ENCODE measurements around the gene ACO2. TPM values are rescaled to one million over a fixed set of nuclear protein-coding genes. Genes with fewer than 3 reads are reported as not detected.
"Not testable (repeated sequence)": the region's sequence is repeated elsewhere in the genome, so short reads cannot be mapped to it uniquely, and the experiment has no call there.

The ACO2 gene
- total RNA-seq, 2 experiments from 2014 or later, result 69.5 to 71.9 TPM

- DNase-seq (no peak), ATAC-seq (ENCODE audit: poor library complexity) (no peak)
- H3K27ac Mint-ChIP-seq, result peak overlapping the region; percentile 9
- TF ChIP-seq CTCF (IDR thresholded peaks at IDR 0.05), result no peak
- no peak overlapping the region for H3K4me3 Mint-ChIP-seq
- H3K9me3 Mint-ChIP-seq, result no peaks in the 10 kb centered on the region
- ChIA-PET POLR2A (interaction anchor here (0.6 to 2.9 kb wide), 2 partner anchors 10 to 325 kb away, joined by 3 to 11 read pairs; partner anchors contain the start of gene TOB2), CTCF (no interaction called here)
- peak overlapping the region in 1 of 2 donors; percentile 29 for H3K27ac ChIP-seq (ENCODE audit: low read depth in 1 of 2, low read length in 2 of 2)
- H3K27me3 Mint-ChIP-seq, result no peaks in the 10 kb centered on the region
- peaks cover 22% of the 10 kb centered on the region for H3K4me1 ChIP-seq (ENCODE audit: insufficient read depth, low read length)
- no peaks in the 10 kb centered on the region for H3K27me3 ChIP-seq (ENCODE audit: control insufficient read depth in 1 of 2, insufficient read depth in 2 of 2, low read length in 2 of 2)
- H3K4me1 Mint-ChIP-seq (ENCODE audit: low read depth), result no peaks in the 10 kb centered on the region
- intact Hi-C loops (cut with DNase I, micrococcal nuclease), result no loop called here
- H3K4me3 ChIP-seq (ENCODE audit: low read length), result no peak overlapping the region
- peaks cover 41% of the 10 kb centered on the region for H3K36me3 Mint-ChIP-seq (ENCODE audit: low read depth)
- peaks cover 56% of the 10 kb centered on the region for H3K36me3 ChIP-seq (ENCODE audit: insufficient read depth, low read length)
- no peaks in the 10 kb centered on the region for H3K9me3 ChIP-seq (ENCODE audit: control insufficient read depth in 1 of 2, insufficient read depth in 1 of 2, low read length in 2 of 2)
These were observed 33.4 kb upstream of the ACO2 start for GRCh38 chr22:41435560-41435959.

GRCh38 chr22:41436322-41437113, 32.4 kb upstream of the ACO2 start:
- Histone ChIP-seq H3K4me3 (ENCODE audit: low read length) (no peak overlapping the region), H3K36me3 (ENCODE audit: insufficient read depth, low read length) (peaks cover 49% of the 10 kb centered on the region), H3K27me3 (ENCODE audit: control insufficient read depth in 1 of 2, insufficient read depth in 2 of 2, low read length in 2 of 2) (no peaks in the 10 kb centered on the region), H3K9me3 (ENCODE audit: control insufficient read depth in 1 of 2, insufficient read depth in 1 of 2, low read length in 2 of 2) (no peaks in the 10 kb centered on the region), H3K4me1 (ENCODE audit: insufficient read depth, low read length) (peaks cover 22% of the 10 kb centered on the region), H3K27ac (ENCODE audit: low read depth in 1 of 2, low read length in 2 of 2) (no peak overlapping the region)
- POLR2A ChIA-PET, result interaction anchor here (0.6 to 2.9 kb wide), 4 partner anchors 9 to 324 kb away, joined by 3 to 11 read pairs (median 4); partner anchors contain the start of gene TOB2
- CTCF ChIA-PET, result no interaction called here
- Mint-ChIP-seq H3K9me3 (no peaks in the 10 kb centered on the region), H3K4me3 (no peak overlapping the region), H3K27ac (peak overlapping the region; percentile 9), H3K4me1 (ENCODE audit: low read depth) (no peaks in the 10 kb centered on the region), H3K36me3 (ENCODE audit: low read depth) (peaks cover 36% of the 10 kb centered on the region), H3K27me3 (no peaks in the 10 kb centered on the region)
- intact Hi-C loops (cut with DNase I, micrococcal nuclease), result no loop called here
- no peak for DNase-seq
- no peak for TF ChIP-seq CTCF (IDR thresholded peaks at IDR 0.05)
- no peak for ATAC-seq (ENCODE audit: poor library complexity)

GRCh38 chr22:41437198-41437597, 31.7 kb upstream of the ACO2 start:
- Histone ChIP-seq H3K36me3 (ENCODE audit: insufficient read depth, low read length) (peaks cover 44% of the 10 kb centered on the region), H3K4me1 (ENCODE audit: insufficient read depth, low read length) (peaks cover 23% of the 10 kb centered on the region), H3K9me3 (ENCODE audit: control insufficient read depth in 1 of 2, insufficient read depth in 1 of 2, low read length in 2 of 2) (no peaks in the 10 kb centered on the region), H3K27ac (ENCODE audit: low read depth in 1 of 2, low read length in 2 of 2) (no peak overlapping the region), H3K27me3 (ENCODE audit: control insufficient read depth in 1 of 2, insufficient read depth in 2 of 2, low read length in 2 of 2) (no peaks in the 10 kb centered on the region), H3K4me3 (ENCODE audit: low read length) (no peak overlapping the region)
- POLR2A ChIA-PET, result interaction anchor here (0.8 to 2.9 kb wide), 3 partner anchors 9 to 25 kb away, joined by 3 to 11 read pairs (median 4); partner anchors contain the start of gene TOB2
- ATAC-seq (ENCODE audit: poor library complexity) (no peak), DNase-seq (no peak)
- intact Hi-C loops (cut with DNase I, micrococcal nuclease), result no loop called here
- TF ChIP-seq CTCF (IDR thresholded peaks at IDR 0.05), result no peak
- no peak overlapping the region for H3K4me3 Mint-ChIP-seq
- H3K27me3 Mint-ChIP-seq, result no peaks in the 10 kb centered on the region
- peaks cover 32% of the 10 kb centered on the region for H3K36me3 Mint-ChIP-seq (ENCODE audit: low read depth)
- no peak overlapping the region for H3K27ac Mint-ChIP-seq
- H3K4me1 Mint-ChIP-seq (ENCODE audit: low read depth), result peaks cover 2% of the 10 kb centered on the region
- CTCF ChIA-PET, result no interaction called here
- no peaks in the 10 kb centered on the region for H3K9me3 Mint-ChIP-seq

GRCh38 chr22:41440511-41440910, 28.4 kb upstream of the ACO2 start:
- H3K9me3 Mint-ChIP-seq; H3K9me3 ChIP-seq (ENCODE audit: control insufficient read depth in 1 of 2, insufficient read depth in 1 of 2, low read length in 2 of 2); H3K27ac ChIP-seq (ENCODE audit: low read depth in 1 of 2, low read length in 2 of 2); ATAC-seq (ENCODE audit: poor library complexity); H3K27ac Mint-ChIP-seq; H3K27me3 ChIP-seq (ENCODE audit: control insufficient read depth in 1 of 2, insufficient read depth in 2 of 2, low read length in 2 of 2); H3K4me3 Mint-ChIP-seq; H3K27me3 Mint-ChIP-seq; H3K4me3 ChIP-seq (ENCODE audit: low read length); DNase-seq; CTCF ChIA-PET: not testable (repeated sequence)
- intact Hi-C loops (cut with DNase I, micrococcal nuclease), result loop anchor here in 1 of 2 experiments (10.0 kb wide), 1 partner anchor 156 kb away; the partner anchor contains the start of gene RANGAP1
- peaks cover 33% of the 10 kb centered on the region for H3K4me1 Mint-ChIP-seq (ENCODE audit: low read depth)
- POLR2A ChIA-PET, result interaction anchor here (1.0 kb wide), 1 partner anchor 28 kb away, joined by 3 read pairs; the partner anchor contains the start of genes ACO2 and PHF5A
- H3K36me3 Mint-ChIP-seq (ENCODE audit: low read depth), result peaks cover 40% of the 10 kb centered on the region
- H3K4me1 ChIP-seq (ENCODE audit: insufficient read depth, low read length), result peaks cover 46% of the 10 kb centered on the region
- H3K36me3 ChIP-seq (ENCODE audit: insufficient read depth, low read length), result peaks cover 31% of the 10 kb centered on the region

Data from CD4-positive, alpha-beta T cell (primary cell).